Upper lobe of left lung (tissue), 6 donors: ENCODE data around the gene CPEB4. TPM values are rescaled to one million over a fixed set of nuclear protein-coding genes. Genes with fewer than 3 reads are reported as not detected.
A peak's percentile ranks its signal among the peaks of the same experiment; 100 is the strongest.

Source experiments
- ATAC-seq, 2 donors: fragments of 200-7000 bp; cut with Tn5 transposase; one replicate each; pipeline ENCODE4 v1.9.1; 2022; ENCODE audit warnings: mild to moderate bottlenecking in 2 of 2, moderate library complexity in 2 of 2; ENCODE audit not compliant: low FRiP score in 2 of 2
- DNase-seq, 2 donors: peaks; one replicate each; pipeline ENCODE4 v3.0.0-alpha.2; 2019 to 2020
- H3K27ac ChIP-seq, 4 donors: fragments of 200-600 bp; sonication (generic); one replicate each; pipeline ENCODE4 v1.5.1; 2016 to 2019
- H3K27me3 ChIP-seq, 4 donors: fragments of 200-600 bp; sonication (generic); one replicate each; pipeline ENCODE4 v1.5.1; 2017 to 2019
- H3K36me3 ChIP-seq, 4 donors: fragments of 200-600 bp; sonication (generic); one replicate each; pipeline ENCODE4 v1.5.1; 2016 to 2019
- H3K4me1 ChIP-seq, 4 donors: fragments of 200-600 bp; sonication (generic); one replicate each; pipeline ENCODE4 v1.5.1; 2018 to 2019
- H3K4me3 ChIP-seq, 4 donors: fragments of 200-600 bp; sonication (generic); one replicate each; pipeline ENCODE4 v1.5.1; 2017 to 2019; ENCODE audit warnings: mild to moderate bottlenecking in 2 of 4, moderate library complexity in 1 of 4
- H3K9me3 ChIP-seq, 4 donors: fragments of 200-600 bp; sonication (generic); one replicate each; pipeline ENCODE4 v1.5.1; 2018 to 2019
- CTCF ChIP-seq, 6 experiments: fragments of 450-650 bp in 4 of 6; fragments of 200-600 bp in 2 of 6; sonication (generic) in 2 of 6; IDR thresholded peaks; one replicate each; pipeline ENCODE4 v1.5.1; 2016 to 2019; ENCODE audit warnings: antibody characterized with exemption in 6 of 6
- EP300 ChIP-seq, 4 donors: sonication (generic); formaldehyde crosslinking; IDR thresholded peaks; one replicate each; pipeline ENCODE4 v1.5.1; 2017; ENCODE audit warnings: antibody characterized with exemption in 4 of 4, control low read depth in 2 of 4
- POLR2A ChIP-seq, 4 donors: fragments of 450-650 bp; IDR thresholded peaks; one replicate each; pipeline ENCODE4 v1.5.1; 2016 to 2017; ENCODE audit warnings: antibody characterized with exemption in 4 of 4, mild to moderate bottlenecking in 2 of 4
- POLR2AphosphoS5 ChIP-seq, 2 donors: sonication (generic); formaldehyde crosslinking; IDR thresholded peaks; one replicate each; pipeline ENCODE4 v1.5.1; 2017; ENCODE audit warnings: antibody characterized with exemption in 2 of 2
- WGBS, 2 donors: methylation state at CpG; one replicate each; pipeline ENCODE4 v1.1.5; 2017 to 2018; 5-methylcytosine and 5-hydroxymethylcytosine counted together
- total RNA-seq, 6 donors: library from RNA; depleted of rRNA in 4 of 6; stranded (reverse); fragments of >200 nt in 4 of 6; gene quantifications; one replicate each; pipeline versions ENCODE4 v1.1.0 to v1.2.1, GENCODE V29; 2016 to 2021
- donor health status: DM: no; HTN: no; CAD: no; lungs with moderate emphysema.
- donor health status: DM: no; HTN: yes; CAD: no; lungs with severe emphysema.

The CPEB4 gene
- total RNA-seq, 6 donors from 2014 or later: 52.6 to 96.4 (median 62.0) TPM

- TF ChIP-seq POLR2A (IDR thresholded peaks at IDR 0.05) (peak in 1 of 4 donors; percentile 57), CTCF (IDR thresholded peaks at IDR 0.05) (no peak)
- ATAC-seq: peak; percentile 56 to 84
- peak overlapping the region; percentile 54 to 78 (median 72) for H3K27ac ChIP-seq
- 69% methylated on average over 15 of the region's 15 CpGs for WGBS, 2 donors
- H3K9me3 ChIP-seq: no peaks in the 10 kb centered on the region
- no peaks in the 10 kb centered on the region for H3K36me3 ChIP-seq
- peak; percentile 44 to 59 for DNase-seq
- H3K4me3 ChIP-seq: no peak overlapping the region
- H3K4me1 ChIP-seq: peaks cover 0 to 24% (median 18%) of the 10 kb centered on the region in 4 donors
- H3K27me3 ChIP-seq: no peaks in the 10 kb centered on the region
Measured at GRCh38 chr5:173866243-173866857, 21.8 kb upstream of the CPEB4 start.

- Histone ChIP-seq H3K4me3 (no peak overlapping the region), H3K27me3 (no peaks in the 10 kb centered on the region), H3K9me3 (no peaks in the 10 kb centered on the region), H3K4me1 (peaks cover 0 to 26% (median 19%) of the 10 kb centered on the region in 4 donors), H3K27ac (peak overlapping the region; percentile 54 to 78 (median 72)), H3K36me3 (no peaks in the 10 kb centered on the region)
- 90 to 96% methylated on average over 17 of the region's 17 CpGs for WGBS, 2 donors
- DNase-seq (peak in 1 of 2 donors; percentile 17), ATAC-seq (no peak)
- TF ChIP-seq EP300 (IDR thresholded peaks at IDR 0.05) (no peak), POLR2A (IDR thresholded peaks at IDR 0.05) (no peak), CTCF (IDR thresholded peaks at IDR 0.05) (no peak), POLR2AphosphoS5 (IDR thresholded peaks at IDR 0.05) (no peak)
Measured at GRCh38 chr5:173866858-173867679, 21.1 kb upstream of the CPEB4 start.

GRCh38 chr5:173868096-173868880, 19.9 kb upstream of the CPEB4 start:
- no peak for ATAC-seq
- TF ChIP-seq CTCF (IDR thresholded peaks at IDR 0.05) (no peak), EP300 (IDR thresholded peaks at IDR 0.05) (no peak)
- H3K4me1 ChIP-seq: peaks cover under 1 to 38% (median 26%) of the 10 kb centered on the region in 4 donors
- H3K27ac ChIP-seq: peak overlapping the region in 2 of 4 donors; percentile 21 to 70
- H3K36me3 ChIP-seq: no peaks in the 10 kb centered on the region
- H3K9me3 ChIP-seq: no peaks in the 10 kb centered on the region
- peak in 1 of 2 donors; percentile 56 for DNase-seq
- no peaks in the 10 kb centered on the region for H3K27me3 ChIP-seq
- H3K4me3 ChIP-seq: no peak overlapping the region
- 43 to 52% methylated on average over 7 of the region's 7 CpGs for WGBS, 2 donors

GRCh38 chr5:173869316-173869715, 18.8 kb upstream of the CPEB4 start:
- no peak overlapping the region for H3K4me3 ChIP-seq
- no peaks in the 10 kb centered on the region for H3K36me3 ChIP-seq
- H3K9me3 ChIP-seq: no peaks in the 10 kb centered on the region
- TF ChIP-seq CTCF (IDR thresholded peaks at IDR 0.05) (no peak), POLR2AphosphoS5 (IDR thresholded peaks at IDR 0.05) (no peak), EP300 (IDR thresholded peaks at IDR 0.05) (no peak), POLR2A (IDR thresholded peaks at IDR 0.05) (no peak)
- 62 to 81% methylated on average over 4 of the region's 4 CpGs for WGBS, 2 donors
- no peak for ATAC-seq
- no peaks in the 10 kb centered on the region for H3K27me3 ChIP-seq
- peaks cover 6 to 39% (median 23%) of the 10 kb centered on the region in 4 donors for H3K4me1 ChIP-seq
- DNase-seq: no peak
- H3K27ac ChIP-seq: no peak overlapping the region
